K562 (cell line): ENCODE measurements around the gene FAM53C. TPM values are rescaled to one million over a fixed set of nuclear protein-coding genes. Genes with fewer than 3 reads are reported as not detected.

Experiments
- ATF7 ChIP-seq: fragments of 450-650 bp; IDR thresholded peaks from 2 replicates; pipeline ENCODE4 v1.7.1; 2014; ENCODE audit warnings: mild to moderate bottlenecking, moderate library complexity
- ETV6 ChIP-seq, 3 experiments: fragments of 150-350 bp in 1 of 3; sonication (generic) in 1 of 3; formaldehyde crosslinking in 1 of 3; IDR thresholded peaks; 2 replicates each; pipeline versions ENCODE4 v1.6.1 to v1.8.0; 2014 to 2022; ENCODE audit warnings: borderline replicate concordance in 2 of 3, low read depth in 2 of 3, antibody characterized with exemption in 1 of 3, low read length in 1 of 3, mild to moderate bottlenecking in 1 of 3, missing genetic modification reagents in 1 of 3
- FOSL1 ChIP-seq: fragments of 200-800 bp; sonication (Bioruptor generic); conservative IDR thresholded peaks from 2 replicates; pipeline ENCODE4 v1.6.1; 2016; ENCODE audit warnings: missing genetic modification characterization, missing compliant biosample characterization
- FUS ChIP-seq: fragments of 200-400 bp; formaldehyde crosslinking; optimal IDR thresholded peaks from 2 replicates; pipeline ENCODE3; 2017; ENCODE audit warnings: low read depth, low read length
- HNRNPK ChIP-seq: fragments of 200-400 bp; formaldehyde crosslinking; IDR thresholded peaks from one replicate; pipeline ENCODE4 v1.6.1; 2018; ENCODE audit warnings: mild to moderate bottlenecking, low read depth, low read length; ENCODE audit not compliant: poor library complexity, severe bottlenecking
- MBD2 ChIP-seq: sonication (generic); IDR thresholded peaks from 2 replicates; pipeline ENCODE4 v1.6.1; 2016; ENCODE audit warnings: low read depth, borderline replicate concordance
- NBN ChIP-seq: fragments of 450-650 bp; IDR thresholded peaks from 2 replicates; pipeline ENCODE4 v1.6.1; 2016; ENCODE audit warnings: low read depth, mild to moderate bottlenecking
- NR2C1 ChIP-seq, 2 experiments: fragments of 450-650 bp; IDR thresholded peaks; 2 replicates each; pipeline ENCODE4 v1.6.1; 2017; ENCODE audit warnings: mild to moderate bottlenecking in 2 of 2, antibody characterized with exemption in 1 of 2, inconsistent platforms in 1 of 2, missing compliant biosample characterization in 1 of 2, missing genetic modification characterization in 1 of 2
- POU5F1 ChIP-seq: fragments of 150-350 bp; IDR thresholded peaks from 2 replicates; pipeline ENCODE4 v1.6.1; 2014; ENCODE audit warnings: borderline replicate concordance, low read length, low read depth, mild to moderate bottlenecking; ENCODE audit not compliant: partially characterized antibody
- RAD51 ChIP-seq: fragments of 450-650 bp; IDR thresholded peaks from 2 replicates; pipeline ENCODE4 v1.7.1; 2016; ENCODE audit warnings: low read depth, mild to moderate bottlenecking, borderline replicate concordance
- ZNF140 ChIP-seq: fragments of 250-450 bp; sonication (Bioruptor Pico); IDR thresholded peaks from 2 replicates; pipeline ENCODE4 v1.8.0; 2021; ENCODE audit warnings: moderate library complexity, mild to moderate bottlenecking, inconsistent platforms
- polyA plus RNA-seq, 8 experiments: library from polyadenylated mRNA; depleted of rRNA in 4 of 8; stranded (reverse) in 5 of 8; unstranded in 3 of 8; fragments of >200 nt; fragmentation: Nextera tagmentation in 2 of 8; fragmentation: Illumina TruSeq in 1 of 8; extraction: Ambion mirVana in 2 of 8; extraction: Trizol in 1 of 8; gene quantifications; 2 replicates each; pipeline versions ENCODE4 v1.2.1 to v1.2.3, GENCODE V29; 2011 to 2014; ENCODE audit warnings: inconsistent platforms in 1 of 8, missing spikeins in 1 of 8
- total RNA-seq, 7 experiments: library from RNA; depleted of rRNA in 6 of 7; stranded (reverse); fragments of >200 nt in 6 of 7; fragmentation: Illumina TruSeq in 2 of 7; extraction: Trizol in 2 of 7; gene quantifications; 2 replicates each; pipeline versions ENCODE4 v1.2.1 to v1.2.3, GENCODE V29; 2011 to 2021; ENCODE audit warnings: low replicate concordance in 1 of 7
- TF ChIP-seq, protein P1 (sequence below): IDR thresholded peaks from 3 replicates; pipeline ENCODE4 v1.6.1; 2011; ENCODE audit warnings: borderline replicate concordance, mild to moderate bottlenecking, moderate library complexity; ENCODE audit not compliant: insufficient read length; ENCODE audit errors: extremely low read depth
- TF ChIP-seq, protein P2 (sequence below), 2 experiments: fragments of 450-650 bp; IDR thresholded peaks; 2 replicates each; pipeline ENCODE4 v1.6.1; 2016
- TF ChIP-seq, protein P3 (sequence below): fragments of 250-450 bp; sonication (Bioruptor Pico); IDR thresholded peaks from 2 replicates; pipeline ENCODE4 v1.5.0; 2020; ENCODE audit warnings: mild to moderate bottlenecking
- TF ChIP-seq, protein P4 (sequence below): fragments of 450-650 bp; IDR thresholded peaks from 2 replicates; pipeline ENCODE4 v1.6.1; 2016; ENCODE audit warnings: low read depth, mild to moderate bottlenecking, moderate library complexity
- TF ChIP-seq, protein P5 (sequence below): fragments of 250-450 bp; sonication (Bioruptor Pico); IDR thresholded peaks from 2 replicates; pipeline ENCODE4 v1.5.1; 2021; ENCODE audit warnings: mild to moderate bottlenecking

The FAM53C gene
- total and polyA plus RNA-seq, 9 of the 15 experiments (the other 6 are each of a cell fraction or from before 2014, with no cell fraction given), result 9.7 to 38.5 (median 25.2) TPM

DNA sequence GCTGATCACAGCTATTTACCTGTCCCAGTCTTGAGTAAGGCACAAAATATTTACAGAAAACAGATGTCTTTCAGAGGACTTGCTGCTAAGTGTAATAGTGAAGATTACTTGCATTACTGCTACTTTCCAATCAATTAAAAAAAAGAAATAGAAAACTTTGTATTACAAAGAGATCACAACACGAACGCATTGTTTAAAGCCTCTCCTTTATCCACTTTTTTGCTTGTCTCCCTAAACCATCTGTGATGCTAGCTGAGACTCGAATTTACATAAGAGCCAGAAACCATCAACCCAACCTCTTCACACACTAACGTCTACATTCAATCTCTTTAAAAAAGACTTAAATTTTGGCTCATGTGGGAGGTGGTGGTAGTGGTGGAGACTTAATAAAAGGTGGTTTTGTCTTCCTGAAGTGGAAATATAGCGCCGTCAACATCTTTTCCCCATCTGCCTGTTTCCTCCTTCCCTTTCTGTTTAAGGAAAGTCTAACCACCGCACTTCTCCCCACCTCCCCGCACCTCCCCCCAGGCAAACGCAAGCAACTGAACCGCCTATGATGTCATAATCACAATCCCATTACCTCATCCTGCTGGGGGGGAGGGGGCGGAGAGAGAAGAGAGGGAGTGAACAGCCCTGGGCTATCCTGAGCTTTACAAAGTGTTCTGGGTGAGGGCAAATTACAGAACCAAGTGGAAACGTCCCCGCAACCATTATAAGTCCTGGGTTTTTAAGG, 948 bp upstream of the FAM53C start (continued):
- TF ChIP-seq, protein P1, sequence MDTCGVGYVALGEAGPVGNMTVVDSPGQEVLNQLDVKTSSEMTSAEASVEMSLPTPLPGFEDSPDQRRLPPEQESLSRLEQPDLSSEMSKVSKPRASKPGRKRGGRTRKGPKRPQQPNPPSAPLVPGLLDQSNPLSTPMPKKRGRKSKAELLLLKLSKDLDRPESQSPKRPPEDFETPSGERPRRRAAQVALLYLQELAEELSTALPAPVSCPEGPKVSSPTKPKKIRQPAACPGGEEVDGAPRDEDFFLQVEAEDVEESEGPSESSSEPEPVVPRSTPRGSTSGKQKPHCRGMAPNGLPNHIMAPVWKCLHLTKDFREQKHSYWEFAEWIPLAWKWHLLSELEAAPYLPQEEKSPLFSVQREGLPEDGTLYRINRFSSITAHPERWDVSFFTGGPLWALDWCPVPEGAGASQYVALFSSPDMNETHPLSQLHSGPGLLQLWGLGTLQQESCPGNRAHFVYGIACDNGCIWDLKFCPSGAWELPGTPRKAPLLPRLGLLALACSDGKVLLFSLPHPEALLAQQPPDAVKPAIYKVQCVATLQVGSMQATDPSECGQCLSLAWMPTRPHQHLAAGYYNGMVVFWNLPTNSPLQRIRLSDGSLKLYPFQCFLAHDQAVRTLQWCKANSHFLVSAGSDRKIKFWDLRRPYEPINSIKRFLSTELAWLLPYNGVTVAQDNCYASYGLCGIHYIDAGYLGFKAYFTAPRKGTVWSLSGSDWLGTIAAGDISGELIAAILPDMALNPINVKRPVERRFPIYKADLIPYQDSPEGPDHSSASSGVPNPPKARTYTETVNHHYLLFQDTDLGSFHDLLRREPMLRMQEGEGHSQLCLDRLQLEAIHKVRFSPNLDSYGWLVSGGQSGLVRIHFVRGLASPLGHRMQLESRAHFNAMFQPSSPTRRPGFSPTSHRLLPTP, result no peak
- TF ChIP-seq ETV6 (IDR thresholded peaks at IDR 0.05; ENCODE audit: borderline replicate concordance in 1 of 2, low read depth in 2 of 2, low read length in 1 of 2) (no peak), ETV6 (CRISPR knock-in tag; IDR thresholded peaks at IDR 0.05; ENCODE audit: borderline replicate concordance) (no peak), NR2C1 (IDR thresholded peaks at IDR 0.05) (peak; percentile 20; the same call in 1 of the 2 replicates), NR2C1 (tag; IDR thresholded peaks at IDR 0.05) (no peak), POU5F1 (no peak), RAD51 (peak; percentile 52; the same call in 1 of the 2 replicates), HNRNPK (no peak), ATF7 (0 out of 2 replicates have a peak, but pooled peaks have one; percentile 93), MBD2 (no peak), ZNF140 (CRISPR knock-in tag) (no peak), FUS (no peak), FOSL1 (tag) (peak; percentile 69), NBN (peak; percentile 99)
- TF ChIP-seq, protein P2, sequence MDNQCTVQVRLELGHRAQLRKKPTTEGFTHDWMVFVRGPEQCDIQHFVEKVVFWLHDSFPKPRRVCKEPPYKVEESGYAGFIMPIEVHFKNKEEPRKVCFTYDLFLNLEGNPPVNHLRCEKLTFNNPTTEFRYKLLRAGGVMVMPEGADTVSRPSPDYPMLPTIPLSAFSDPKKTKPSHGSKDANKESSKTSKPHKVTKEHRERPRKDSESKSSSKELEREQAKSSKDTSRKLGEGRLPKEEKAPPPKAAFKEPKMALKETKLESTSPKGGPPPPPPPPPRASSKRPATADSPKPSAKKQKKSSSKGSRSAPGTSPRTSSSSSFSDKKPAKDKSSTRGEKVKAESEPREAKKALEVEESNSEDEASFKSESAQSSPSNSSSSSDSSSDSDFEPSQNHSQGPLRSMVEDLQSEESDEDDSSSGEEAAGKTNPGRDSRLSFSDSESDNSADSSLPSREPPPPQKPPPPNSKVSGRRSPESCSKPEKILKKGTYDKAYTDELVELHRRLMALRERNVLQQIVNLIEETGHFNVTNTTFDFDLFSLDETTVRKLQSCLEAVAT (IDR thresholded peaks at IDR 0.05), result no peak
- TF ChIP-seq, protein P3, sequence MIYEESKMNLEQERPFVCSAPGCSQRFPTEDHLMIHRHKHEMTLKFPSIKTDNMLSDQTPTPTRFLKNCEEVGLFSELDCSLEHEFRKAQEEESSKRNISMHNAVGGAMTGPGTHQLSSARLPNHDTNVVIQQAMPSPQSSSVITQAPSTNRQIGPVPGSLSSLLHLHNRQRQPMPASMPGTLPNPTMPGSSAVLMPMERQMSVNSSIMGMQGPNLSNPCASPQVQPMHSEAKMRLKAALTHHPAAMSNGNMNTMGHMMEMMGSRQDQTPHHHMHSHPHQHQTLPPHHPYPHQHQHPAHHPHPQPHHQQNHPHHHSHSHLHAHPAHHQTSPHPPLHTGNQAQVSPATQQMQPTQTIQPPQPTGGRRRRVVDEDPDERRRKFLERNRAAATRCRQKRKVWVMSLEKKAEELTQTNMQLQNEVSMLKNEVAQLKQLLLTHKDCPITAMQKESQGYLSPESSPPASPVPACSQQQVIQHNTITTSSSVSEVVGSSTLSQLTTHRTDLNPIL (CRISPR knock-in tag), result no peak
- TF ChIP-seq, protein P4, sequence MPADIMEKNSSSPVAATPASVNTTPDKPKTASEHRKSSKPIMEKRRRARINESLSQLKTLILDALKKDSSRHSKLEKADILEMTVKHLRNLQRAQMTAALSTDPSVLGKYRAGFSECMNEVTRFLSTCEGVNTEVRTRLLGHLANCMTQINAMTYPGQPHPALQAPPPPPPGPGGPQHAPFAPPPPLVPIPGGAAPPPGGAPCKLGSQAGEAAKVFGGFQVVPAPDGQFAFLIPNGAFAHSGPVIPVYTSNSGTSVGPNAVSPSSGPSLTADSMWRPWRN, result no peak
- TF ChIP-seq, protein P5, sequence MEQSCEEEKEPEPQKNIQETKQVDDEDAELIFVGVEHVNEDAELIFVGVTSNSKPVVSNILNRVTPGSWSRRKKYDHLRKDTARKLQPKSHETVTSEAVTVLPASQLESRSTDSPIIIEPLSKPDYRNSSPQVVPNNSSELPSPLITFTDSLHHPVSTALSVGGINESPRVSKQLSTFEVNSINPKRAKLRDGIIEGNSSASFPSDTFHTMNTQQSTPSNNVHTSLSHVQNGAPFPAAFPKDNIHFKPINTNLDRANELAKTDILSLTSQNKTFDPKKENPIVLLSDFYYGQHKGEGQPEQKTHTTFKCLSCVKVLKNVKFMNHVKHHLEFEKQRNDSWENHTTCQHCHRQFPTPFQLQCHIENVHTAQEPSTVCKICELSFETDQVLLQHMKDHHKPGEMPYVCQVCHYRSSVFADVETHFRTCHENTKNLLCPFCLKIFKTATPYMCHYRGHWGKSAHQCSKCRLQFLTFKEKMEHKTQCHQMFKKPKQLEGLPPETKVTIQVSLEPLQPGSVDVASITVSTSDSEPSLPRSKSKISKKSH (CRISPR knock-in tag), result no peak
